ENCODE measurements around the gene MYO5A.
"Not testable (repeated sequence)": the region's sequence is repeated elsewhere in the genome, so short reads cannot be mapped to it uniquely, and the experiment has no call there.

MYO5A gene

GRCh38 chr15:52423852-52424251, 104.8 kb downstream of the MYO5A start:
- no peak overlapping the region for H3K27ac ChIP-seq
- no peak for TF ChIP-seq CTCF (conservative IDR thresholded peaks at IDR 0.05)

GRCh38 chr15:52422001-52422400, 106.7 kb downstream of the MYO5A start:
- TF ChIP-seq CTCF (conservative IDR thresholded peaks at IDR 0.05): no peak
- H3K27ac ChIP-seq: no peak overlapping the region

GRCh38 chr15:52421029-52421428, 107.7 kb downstream of the MYO5A start:
- no peak overlapping the region for H3K27ac ChIP-seq
- TF ChIP-seq CTCF (conservative IDR thresholded peaks at IDR 0.05): no peak

GRCh38 chr15:52419494-52419893, 109.2 kb downstream of the MYO5A start:
- no peak for TF ChIP-seq CTCF (conservative IDR thresholded peaks at IDR 0.05)
- H3K27ac ChIP-seq: no peak overlapping the region

GRCh38 chr15:52417957-52418356, 110.7 kb downstream of the MYO5A start:
- no peak for TF ChIP-seq CTCF (conservative IDR thresholded peaks at IDR 0.05)
- H3K27ac ChIP-seq: no peak overlapping the region

GRCh38 chr15:52417521-52417920, 111.2 kb downstream of the MYO5A start:
- H3K27ac ChIP-seq: no peak overlapping the region
- TF ChIP-seq CTCF (conservative IDR thresholded peaks at IDR 0.05): no peak

GRCh38 chr15:52416566-52416965, 112.1 kb downstream of the MYO5A start:
- not testable (repeated sequence) for H3K27ac ChIP-seq

GRCh38 chr15:52415628-52416027, 113.1 kb downstream of the MYO5A start:
- H3K27ac ChIP-seq: no peak overlapping the region
- TF ChIP-seq CTCF (conservative IDR thresholded peaks at IDR 0.05): no peak
